Ishikawa (cell line): ENCODE measurements around the gene FUT1.

Experiments
- CREB1 ChIP-seq: IDR thresholded peaks from 2 replicates; pipeline ENCODE4 v1.6.1; 2012; ENCODE audit warnings: low read depth
- TAF1 ChIP-seq: IDR thresholded peaks from 2 replicates; pipeline ENCODE4 v1.6.1; 2012; ENCODE audit warnings: low read depth, mild to moderate bottlenecking
- YY1 ChIP-seq: IDR thresholded peaks from 2 replicates; pipeline ENCODE4 v1.6.1; 2012; ENCODE audit warnings: low read depth
- TF ChIP-seq, protein P1 (sequence below): IDR thresholded peaks from 2 replicates; pipeline ENCODE4 v1.6.1; 2012; ENCODE audit warnings: low read depth, mild to moderate bottlenecking

DNA sequence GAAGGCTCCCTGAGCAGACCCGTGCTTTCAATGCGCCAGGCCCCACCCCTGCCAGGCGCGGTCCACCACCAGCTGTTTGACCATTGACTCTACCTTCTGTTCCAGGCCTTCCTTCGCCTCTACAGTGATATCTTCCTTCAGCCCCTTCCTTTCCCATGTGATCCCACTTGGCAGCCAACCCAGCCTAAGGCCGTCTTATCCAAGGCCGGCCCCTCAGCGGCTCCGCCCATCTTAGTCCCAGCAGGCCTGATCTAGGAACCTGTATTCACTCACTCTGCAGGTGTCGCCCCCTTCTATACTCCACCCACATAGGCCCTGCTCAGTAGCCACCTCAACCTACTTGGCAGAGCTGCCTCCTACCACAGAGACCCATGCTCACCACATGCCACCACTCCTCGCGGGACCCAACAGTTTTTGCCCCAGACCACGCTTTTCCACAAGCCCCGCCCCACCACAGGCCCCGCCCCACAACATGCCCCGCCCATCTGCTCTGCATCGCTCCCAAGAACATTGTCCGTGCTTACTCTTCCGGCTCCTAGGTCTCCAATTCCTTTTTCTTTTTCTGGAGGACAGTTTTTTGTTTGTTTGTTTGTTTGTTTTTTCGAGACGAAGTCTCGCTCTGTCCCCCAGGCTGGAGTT, 15.0 kb downstream of the FUT1 start:
- TF ChIP-seq TAF1 (no peak), YY1 (no peak), CREB1 (no peak)
- TF ChIP-seq, protein P1, sequence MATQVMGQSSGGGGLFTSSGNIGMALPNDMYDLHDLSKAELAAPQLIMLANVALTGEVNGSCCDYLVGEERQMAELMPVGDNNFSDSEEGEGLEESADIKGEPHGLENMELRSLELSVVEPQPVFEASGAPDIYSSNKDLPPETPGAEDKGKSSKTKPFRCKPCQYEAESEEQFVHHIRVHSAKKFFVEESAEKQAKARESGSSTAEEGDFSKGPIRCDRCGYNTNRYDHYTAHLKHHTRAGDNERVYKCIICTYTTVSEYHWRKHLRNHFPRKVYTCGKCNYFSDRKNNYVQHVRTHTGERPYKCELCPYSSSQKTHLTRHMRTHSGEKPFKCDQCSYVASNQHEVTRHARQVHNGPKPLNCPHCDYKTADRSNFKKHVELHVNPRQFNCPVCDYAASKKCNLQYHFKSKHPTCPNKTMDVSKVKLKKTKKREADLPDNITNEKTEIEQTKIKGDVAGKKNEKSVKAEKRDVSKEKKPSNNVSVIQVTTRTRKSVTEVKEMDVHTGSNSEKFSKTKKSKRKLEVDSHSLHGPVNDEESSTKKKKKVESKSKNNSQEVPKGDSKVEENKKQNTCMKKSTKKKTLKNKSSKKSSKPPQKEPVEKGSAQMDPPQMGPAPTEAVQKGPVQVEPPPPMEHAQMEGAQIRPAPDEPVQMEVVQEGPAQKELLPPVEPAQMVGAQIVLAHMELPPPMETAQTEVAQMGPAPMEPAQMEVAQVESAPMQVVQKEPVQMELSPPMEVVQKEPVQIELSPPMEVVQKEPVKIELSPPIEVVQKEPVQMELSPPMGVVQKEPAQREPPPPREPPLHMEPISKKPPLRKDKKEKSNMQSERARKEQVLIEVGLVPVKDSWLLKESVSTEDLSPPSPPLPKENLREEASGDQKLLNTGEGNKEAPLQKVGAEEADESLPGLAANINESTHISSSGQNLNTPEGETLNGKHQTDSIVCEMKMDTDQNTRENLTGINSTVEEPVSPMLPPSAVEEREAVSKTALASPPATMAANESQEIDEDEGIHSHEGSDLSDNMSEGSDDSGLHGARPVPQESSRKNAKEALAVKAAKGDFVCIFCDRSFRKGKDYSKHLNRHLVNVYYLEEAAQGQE, result no peak
